GM18508 (cell line): ENCODE data around the gene LRFN4.

Source experiments
- ATAC-seq: cut with Tn5 transposase; IDR thresholded peaks from one replicate; pipeline ENCODE4 v1.9.1; 2021; ENCODE audit warnings: moderate number of reproducible peaks; ENCODE audit not compliant: insufficient read depth, unreplicated experiment

Gene LRFN4

DNA sequence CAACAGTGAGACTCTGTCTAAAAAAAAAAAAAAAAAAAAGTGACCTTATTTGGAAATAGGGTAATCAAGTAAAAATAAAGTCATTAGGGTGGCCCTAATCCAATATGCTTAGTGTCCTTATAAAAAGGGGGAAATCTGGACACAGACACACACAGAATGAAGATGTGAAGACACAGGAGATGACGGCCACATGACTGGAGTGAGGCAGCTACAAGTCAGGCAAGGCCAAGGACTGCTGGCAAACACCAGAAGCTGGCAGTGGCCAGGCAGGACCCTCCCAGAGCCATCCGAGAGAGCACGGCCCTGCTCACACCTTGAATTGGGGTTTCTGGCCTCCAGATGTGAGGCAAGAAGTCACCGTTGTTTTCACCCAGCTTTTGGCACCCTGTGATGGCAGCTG lies 28.6 kb downstream of the LRFN4 start:
- ATAC-seq, result no peak

DNA sequence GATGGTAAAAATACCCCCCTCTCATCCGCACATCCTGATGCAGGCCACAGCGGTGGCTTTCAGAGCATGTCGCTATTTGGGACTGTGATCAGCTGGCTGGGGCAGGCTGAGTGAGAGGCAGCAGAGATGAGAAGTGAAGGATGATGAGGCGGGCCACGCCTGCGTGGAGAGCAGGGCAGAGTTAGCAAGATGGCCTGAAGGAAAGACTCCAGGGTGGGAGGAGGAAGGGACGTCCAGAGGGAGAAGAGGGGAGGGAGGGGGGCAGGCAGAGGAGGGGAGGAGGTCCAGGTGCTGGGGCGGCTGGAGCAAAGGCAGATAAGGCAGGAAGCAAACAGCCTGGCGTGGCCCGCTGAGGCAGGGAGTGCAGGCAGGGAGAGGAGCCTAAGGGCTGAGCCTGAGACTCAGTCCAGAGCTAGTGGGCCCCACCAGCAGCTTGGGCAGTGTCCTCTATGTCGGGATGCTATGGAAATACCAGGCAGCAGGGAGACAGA lies 29.1 kb downstream of the LRFN4 start:
- no peak for ATAC-seq

DNA sequence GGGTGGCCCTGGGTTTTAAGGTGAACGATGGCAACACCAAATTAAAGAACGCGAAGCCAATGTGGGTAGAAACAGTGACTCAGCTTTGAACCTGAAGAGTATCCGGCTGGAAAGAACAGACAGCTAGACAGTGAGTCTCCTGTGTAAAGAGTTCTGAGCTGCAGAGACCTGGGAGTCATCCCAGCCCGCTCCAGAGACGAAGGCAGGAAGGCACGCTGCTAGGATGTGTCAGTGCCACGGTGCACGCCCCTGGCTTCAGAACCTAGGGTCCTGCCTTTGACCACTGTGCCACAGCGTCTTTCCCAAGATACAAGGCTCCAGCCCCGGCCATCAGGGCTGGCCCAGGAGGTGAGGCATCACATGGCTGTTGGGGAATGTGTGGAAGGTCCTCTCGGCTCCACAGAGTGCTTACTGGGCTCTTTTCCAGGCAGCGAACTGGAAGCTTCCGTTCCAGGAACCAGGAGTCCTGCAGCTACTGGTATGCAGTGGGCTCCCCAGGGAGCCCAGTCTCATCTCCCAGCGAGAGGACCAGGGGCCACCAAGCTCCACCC lies 29.9 kb downstream of the LRFN4 start:
- no peak for ATAC-seq

GRCh38 chr11:66887526-66887925 lies 30.7 kb downstream of the LRFN4 start:
- ATAC-seq, result no peak

GRCh38 chr11:66888282-66888681 lies 31.4 kb downstream of the LRFN4 start:
- no peak for ATAC-seq

DNA sequence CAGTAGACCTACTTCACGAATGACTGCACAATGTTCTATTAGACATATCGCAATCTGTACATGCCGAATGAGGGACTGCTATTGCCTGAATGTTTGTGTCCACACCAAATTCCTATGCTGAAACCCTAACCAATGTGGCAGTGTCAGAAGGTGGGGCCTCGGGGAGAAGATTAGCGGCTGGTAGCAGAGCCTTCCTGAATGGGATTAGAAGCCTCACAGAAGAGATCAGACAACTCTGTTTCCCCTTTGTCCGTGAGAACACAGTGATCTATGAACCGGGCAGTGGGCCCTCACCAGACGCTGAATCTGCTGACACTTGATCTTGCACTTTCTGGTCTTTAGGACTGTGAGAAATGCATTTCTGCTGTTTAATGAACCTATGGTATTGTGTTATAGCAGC lies 33.1 kb downstream of the LRFN4 start:
- no peak for ATAC-seq

DNA sequence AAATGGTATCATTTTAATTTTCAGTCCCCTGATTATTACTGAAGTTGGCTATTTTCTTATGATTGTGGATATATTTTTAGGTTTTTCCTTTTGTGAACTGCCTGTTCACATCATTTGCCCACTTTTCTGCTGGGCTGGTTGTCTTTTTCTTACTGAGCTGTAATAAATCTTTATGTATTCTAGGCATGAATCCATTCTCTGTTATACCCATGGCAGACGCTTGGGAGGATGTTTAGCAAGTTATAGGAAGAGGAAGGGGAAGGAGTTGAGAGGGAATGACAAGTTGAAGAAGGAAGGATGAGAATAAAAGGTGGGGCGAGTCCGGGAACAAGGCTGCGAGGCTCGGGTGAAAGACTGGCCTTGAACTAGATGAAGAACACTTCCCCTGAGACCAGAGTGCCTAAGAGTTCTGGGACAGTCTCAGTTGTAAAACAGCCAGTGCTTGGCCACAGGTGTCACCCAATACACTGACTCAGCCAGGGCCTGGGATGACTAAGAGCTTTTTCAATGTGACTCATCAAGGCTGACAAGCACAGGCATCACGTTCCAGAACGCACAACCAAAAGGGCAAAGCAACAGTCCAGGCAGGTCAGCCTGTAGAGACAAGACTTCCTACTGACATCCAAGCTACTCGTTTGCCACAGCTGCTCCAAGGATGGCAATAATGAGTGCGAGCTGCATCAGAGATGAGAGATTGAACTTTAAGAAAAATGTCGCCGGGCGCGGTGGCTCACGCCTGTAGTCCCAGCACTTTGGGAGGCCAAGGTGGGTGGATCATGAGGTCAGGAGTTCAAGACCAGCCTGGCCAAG lies 35.2 kb downstream of the LRFN4 start:
- peak; percentile 50 for ATAC-seq

GRCh38 chr11:66892911-66893310 lies 36.0 kb downstream of the LRFN4 start:
- ATAC-seq, result no peak

GRCh38 chr11:66894141-66894540 lies 37.3 kb downstream of the LRFN4 start:
- no peak for ATAC-seq

DNA sequence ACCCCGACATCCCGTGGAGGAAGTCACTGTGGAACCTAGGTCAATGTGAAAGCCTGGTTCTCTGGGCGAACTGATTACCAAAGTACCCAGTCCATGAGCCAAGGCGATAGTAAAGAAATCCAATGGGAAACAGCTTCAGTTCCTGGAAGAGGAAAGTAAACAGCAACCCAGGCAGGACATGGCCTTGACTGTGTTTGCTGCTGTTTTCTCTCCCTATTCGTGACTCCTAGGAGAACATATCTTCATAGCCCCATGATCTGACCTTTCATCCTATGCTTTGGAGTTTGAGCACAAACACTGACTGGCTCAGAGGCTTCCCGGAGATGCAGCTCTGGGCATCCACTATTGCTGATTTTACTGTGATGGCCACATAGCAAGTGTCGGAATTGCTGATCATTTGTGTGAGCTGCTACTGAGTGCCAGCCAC lies 45.1 kb downstream of the LRFN4 start:
- ATAC-seq, result no peak

DNA sequence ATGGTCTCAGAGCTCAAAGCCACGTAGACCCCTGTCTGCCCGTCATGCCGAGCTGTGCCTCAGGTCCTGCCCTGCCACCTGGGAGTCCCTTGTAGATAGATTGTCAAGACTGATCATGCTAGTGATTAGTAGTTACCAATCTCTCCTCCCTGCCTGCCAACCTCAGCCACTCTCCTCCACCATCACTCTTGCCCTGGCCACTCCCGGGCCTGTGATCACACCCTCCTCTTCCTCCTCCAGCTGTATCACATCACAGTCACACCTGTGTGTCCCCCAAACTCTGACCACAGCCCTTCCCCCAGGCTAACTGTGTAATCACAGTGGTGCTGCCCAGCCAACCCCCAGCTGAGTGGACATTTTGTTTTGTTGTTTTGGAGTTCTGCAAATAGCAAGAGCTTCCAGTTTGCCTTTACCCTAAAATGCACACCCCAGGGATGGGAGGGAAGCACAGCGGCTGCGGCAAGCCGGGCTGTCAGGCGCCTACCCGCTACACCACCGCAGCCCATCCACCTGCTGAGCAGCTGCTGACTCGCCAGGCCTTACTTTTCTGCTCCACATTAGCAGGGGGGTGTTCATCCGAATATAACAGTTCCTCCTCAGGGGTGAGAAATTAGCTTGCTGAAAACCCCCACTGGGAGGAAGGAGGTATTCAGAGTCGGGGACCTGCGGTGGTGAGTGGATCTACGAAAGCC lies 45.8 kb downstream of the LRFN4 start:
- no peak for ATAC-seq

DNA sequence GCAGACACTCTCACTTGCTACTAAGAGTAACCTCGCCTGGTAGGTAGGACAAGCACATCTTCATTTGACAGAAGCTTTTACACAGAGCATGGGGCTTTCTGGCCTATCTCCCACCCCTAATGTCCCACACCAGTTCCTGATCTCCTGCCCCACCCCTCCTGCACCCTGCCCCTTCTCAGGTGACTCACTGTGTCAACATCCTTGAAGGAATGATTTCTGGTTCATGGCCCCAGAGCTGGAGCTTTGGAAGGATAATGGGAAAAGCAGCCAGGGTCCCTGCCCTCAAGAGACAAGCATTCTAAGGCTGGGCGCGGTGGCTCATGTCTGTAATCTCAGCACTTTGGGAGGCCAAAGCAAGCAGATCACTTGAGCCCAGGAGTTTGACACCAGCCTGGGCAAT lies 47.2 kb downstream of the LRFN4 start:
- no peak for ATAC-seq

- ATAC-seq, result no peak
Observed at GRCh38 chr11:66904561-66904960, 47.7 kb downstream of the LRFN4 start.

- ATAC-seq, result no peak
Observed at GRCh38 chr11:66904981-66905521, 48.2 kb downstream of the LRFN4 start.

GRCh38 chr11:66905631-66906030 lies 48.8 kb downstream of the LRFN4 start:
- no peak for ATAC-seq

DNA sequence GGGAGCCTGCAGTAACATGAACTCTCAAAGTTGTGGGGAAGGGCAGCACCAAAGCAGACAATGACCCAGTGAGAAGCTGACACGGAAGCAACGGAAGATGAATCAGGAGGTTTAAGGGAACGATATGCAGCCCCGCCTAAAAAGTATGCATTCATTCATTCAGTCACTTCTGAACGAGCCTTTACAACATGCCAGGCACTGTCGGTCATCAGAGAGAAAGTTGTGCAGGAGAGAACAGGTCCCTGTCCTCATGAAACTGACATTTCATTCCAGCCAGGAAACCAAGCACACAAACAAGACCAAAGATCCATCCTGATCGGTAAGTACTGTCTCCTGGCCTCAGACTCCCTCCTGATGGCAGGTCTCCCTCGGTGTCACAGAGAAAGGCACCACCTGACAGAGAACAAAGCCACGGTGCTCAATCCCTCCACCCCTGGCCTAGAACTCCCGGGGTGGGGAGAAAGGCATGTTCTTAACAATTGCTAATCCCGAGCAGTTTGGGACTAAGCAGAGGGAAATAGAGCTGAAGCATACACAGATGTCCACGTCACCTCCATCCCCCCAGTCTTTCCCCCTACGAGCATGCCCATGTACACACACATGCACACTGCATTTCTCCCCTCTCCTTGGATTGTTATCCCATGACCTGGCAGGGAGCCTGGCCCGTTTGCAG lies 49.3 kb downstream of the LRFN4 start:
- ATAC-seq, result no peak

DNA sequence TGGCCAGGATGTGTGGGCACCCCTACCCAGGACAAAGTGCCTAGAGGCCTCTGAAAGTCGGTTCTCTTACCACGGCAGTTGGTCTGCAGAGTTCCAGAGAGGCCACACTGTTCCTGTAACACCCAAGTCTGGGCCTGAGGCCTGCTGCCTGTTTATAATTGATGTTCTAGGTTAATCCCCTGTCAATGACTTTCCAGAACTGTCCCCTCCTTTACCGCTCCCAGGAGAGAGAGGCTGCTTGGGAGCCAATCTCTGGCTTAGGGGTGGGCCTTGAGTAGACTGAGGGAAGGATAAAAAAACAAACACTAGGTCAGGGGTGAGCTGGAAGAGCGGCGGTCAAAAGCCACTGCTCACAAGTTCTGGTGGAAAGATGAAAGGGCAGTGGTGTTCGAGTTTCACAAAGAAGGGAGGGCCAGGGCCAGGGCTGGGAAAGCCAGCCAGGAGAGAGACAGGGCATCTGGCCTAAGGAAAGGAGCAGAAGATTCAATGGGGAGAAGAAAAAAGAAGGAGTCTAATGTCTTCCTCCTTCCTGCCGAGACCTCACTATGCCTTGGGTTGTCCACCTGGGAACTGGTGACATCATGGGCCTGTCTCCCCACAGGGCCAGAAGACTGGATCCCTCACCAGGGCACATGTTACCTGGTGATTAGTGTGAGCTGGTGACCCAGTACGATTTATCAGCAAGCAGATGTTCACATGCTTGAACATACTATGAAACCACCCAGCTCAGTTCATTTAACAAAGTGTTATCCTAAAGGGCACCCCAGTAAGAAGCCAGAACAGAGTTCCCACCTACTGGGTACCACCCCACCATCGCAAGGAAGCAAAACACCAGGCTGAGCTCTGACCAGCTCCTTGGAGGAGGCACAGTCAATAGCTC lies 51.1 kb downstream of the LRFN4 start:
- ATAC-seq, result no peak

DNA sequence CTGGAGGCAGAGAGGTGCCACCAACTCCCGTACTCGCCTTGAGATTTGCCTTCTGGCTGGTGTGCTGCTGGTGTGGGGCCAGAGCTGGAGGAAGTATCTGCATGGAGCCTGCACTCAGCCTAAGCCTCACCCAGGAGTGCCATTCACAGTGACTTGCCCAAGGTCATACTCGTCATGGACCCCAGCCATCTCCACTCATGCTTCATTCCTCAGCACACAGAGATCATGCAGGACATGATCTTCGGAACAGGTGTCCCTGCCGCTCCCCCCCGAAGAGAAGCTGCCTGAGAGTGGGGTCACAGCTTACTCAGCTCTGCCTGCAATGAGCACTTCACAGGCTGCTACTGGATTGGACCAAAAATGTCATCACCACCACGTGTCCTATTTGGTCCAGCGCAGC lies 52.3 kb downstream of the LRFN4 start:
- no peak for ATAC-seq

DNA sequence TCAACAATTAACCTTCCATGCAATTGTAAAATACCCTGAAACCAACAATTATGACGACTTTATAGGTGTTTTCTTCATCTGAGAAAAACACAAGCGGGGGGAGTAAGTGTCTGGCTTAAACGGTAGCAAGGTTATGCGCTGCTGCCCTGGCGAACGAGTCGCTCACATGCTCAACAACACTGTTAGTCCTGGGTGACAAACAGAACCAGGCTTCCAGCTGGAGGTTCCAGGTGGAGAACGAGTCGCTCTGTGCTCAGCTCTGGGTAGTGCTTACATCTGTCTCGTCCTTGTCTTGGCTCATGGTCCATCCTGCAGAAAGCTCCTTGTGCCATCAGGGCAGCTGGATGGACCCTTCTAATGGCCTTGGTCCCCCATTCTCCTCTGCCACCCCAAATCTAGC lies 53.2 kb downstream of the LRFN4 start:
- ATAC-seq, result no peak
